ENCODE measurements around the gene KRTAP10-2.

DNA sequence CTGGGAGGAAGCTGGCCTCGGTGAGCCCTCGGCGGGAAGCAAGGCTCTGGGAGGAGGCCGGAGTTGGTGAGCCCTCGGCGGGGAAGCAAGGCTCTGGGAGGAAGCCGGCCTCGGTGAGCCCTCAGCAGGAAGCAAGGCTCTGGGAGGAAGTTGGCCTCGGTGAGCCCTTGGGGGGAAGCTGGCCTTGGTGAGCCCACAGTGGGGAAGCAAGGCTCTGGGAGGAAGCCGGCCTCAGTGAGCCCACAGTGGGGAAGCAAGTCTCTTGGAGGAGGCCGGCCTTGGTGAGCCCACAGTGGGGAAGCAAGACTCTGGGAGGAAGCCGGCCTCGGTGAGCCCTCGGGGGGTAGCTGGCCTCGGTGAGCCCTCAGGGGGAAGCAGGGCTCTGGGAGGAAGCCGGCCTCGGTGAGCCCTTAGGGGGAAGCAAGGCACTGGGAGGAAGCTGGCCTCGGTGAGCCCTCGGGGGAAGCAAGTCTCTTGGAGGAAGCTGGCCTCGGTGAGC, 47.4 kb downstream of the KRTAP10-2 start:
- TF ChIP-seq, protein P1, sequence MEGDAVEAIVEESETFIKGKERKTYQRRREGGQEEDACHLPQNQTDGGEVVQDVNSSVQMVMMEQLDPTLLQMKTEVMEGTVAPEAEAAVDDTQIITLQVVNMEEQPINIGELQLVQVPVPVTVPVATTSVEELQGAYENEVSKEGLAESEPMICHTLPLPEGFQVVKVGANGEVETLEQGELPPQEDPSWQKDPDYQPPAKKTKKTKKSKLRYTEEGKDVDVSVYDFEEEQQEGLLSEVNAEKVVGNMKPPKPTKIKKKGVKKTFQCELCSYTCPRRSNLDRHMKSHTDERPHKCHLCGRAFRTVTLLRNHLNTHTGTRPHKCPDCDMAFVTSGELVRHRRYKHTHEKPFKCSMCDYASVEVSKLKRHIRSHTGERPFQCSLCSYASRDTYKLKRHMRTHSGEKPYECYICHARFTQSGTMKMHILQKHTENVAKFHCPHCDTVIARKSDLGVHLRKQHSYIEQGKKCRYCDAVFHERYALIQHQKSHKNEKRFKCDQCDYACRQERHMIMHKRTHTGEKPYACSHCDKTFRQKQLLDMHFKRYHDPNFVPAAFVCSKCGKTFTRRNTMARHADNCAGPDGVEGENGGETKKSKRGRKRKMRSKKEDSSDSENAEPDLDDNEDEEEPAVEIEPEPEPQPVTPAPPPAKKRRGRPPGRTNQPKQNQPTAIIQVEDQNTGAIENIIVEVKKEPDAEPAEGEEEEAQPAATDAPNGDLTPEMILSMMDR (IDR thresholded peaks at IDR 0.05), result no peak
- no peak for TF ChIP-seq POLR2AphosphoS5 (IDR thresholded peaks at IDR 0.05)

Data from breast epithelium (tissue), 3 donors.